Activated CD8-positive, alpha-beta T cell treated with anti-CD3 and anti-CD28 coated beads for 36 hours (primary cell): ENCODE results near the gene ERF. TPM values are rescaled to one million over a fixed set of nuclear protein-coding genes. Genes with fewer than 3 reads are reported as not detected.

ENCODE experiments used
- ATAC-seq: fragments of 200-7000 bp; cut with Tn5 transposase; one replicate; pipeline ENCODE4 v1.10.0; 2021; ENCODE audit warnings: mild to moderate bottlenecking, moderate library complexity
- CTCF ChIA-PET: fragments of 350-600 bp; sonication (Branson Sonifier 250); formaldehyde crosslinking; loops from one replicate; lab custom pipeline; 2021; ENCODE audit warnings: antibody characterized with exemption; lab: Charles Lee
- POLR2A ChIA-PET: fragments of 350-600 bp; sonication (Branson Sonifier 250); formaldehyde crosslinking; loops from one replicate; lab custom pipeline; 2021; ENCODE audit warnings: antibody characterized with exemption; lab: Charles Lee
- DNase-seq: peaks from one replicate; pipeline ENCODE4 v3.0.0-alpha.2; 2020
- H3K27ac Mint-ChIP-seq: one replicate; pipeline ENCODE4 v1.8.0; 2021; ENCODE audit warnings: mild to moderate bottlenecking, mixed read lengths
- H3K27me3 Mint-ChIP-seq: one replicate; pipeline ENCODE4 v1.8.0; 2021; ENCODE audit warnings: mixed read lengths
- H3K36me3 Mint-ChIP-seq: one replicate; pipeline ENCODE4 v1.8.0; 2021; ENCODE audit warnings: low read depth, mixed read lengths
- H3K4me1 Mint-ChIP-seq: one replicate; pipeline ENCODE4 v1.8.0; 2021; ENCODE audit warnings: low read depth, mixed read lengths
- H3K4me3 Mint-ChIP-seq: one replicate; pipeline ENCODE4 v1.8.0; 2021; ENCODE audit warnings: mild to moderate bottlenecking, moderate library complexity, mixed read lengths
- H3K9me3 Mint-ChIP-seq: one replicate; pipeline ENCODE4 v1.8.0; 2021; ENCODE audit warnings: mixed read lengths
- intact Hi-C: fragments of 100-400 bp; cut with micrococcal nuclease; formaldehyde crosslinking; loops from one replicate; pipeline ENCODE4 v1.10.0; 2022
- total RNA-seq, 2 experiments: library from RNA; stranded (reverse); gene quantifications; one replicate each; pipeline ENCODE4 v1.2.3, GENCODE V29; 2021
- TF ChIP-seq, protein P1 (sequence below): fragments of 200-600 bp; IDR thresholded peaks from one replicate; pipeline ENCODE4 v1.8.0; 2022; ENCODE audit warnings: antibody characterized with exemption, mild to moderate bottlenecking

ERF gene
- total RNA-seq, 2 experiments from 2014 or later, result 60.0 to 69.2 TPM

GRCh38 chr19:42249149-42249750 is 5.7 kb downstream of the ERF start:
- Mint-ChIP-seq H3K4me1 (peaks cover 47% of the 10 kb centered on the region), H3K27ac (peak overlapping the region; percentile 42)
- DNase-seq, result no peak

GRCh38 chr19:42248270-42249148 is 6.4 kb downstream of the ERF start:
- POLR2A ChIA-PET, result interaction anchor here (0.8 to 15.0 kb wide), 4 partner anchors 9 to 31 kb away, joined by 3 to 119 read pairs (median 7); no protein-coding TSS in a partner anchor
- Mint-ChIP-seq H3K4me1 (peaks cover 47% of the 10 kb centered on the region), H3K36me3 (peaks cover 31% of the 10 kb centered on the region), H3K4me3 (no peak overlapping the region), H3K9me3 (no peaks in the 10 kb centered on the region), H3K27me3 (no peaks in the 10 kb centered on the region), H3K27ac (peak overlapping the region; percentile 42)
- intact Hi-C loops, result no loop called here
- no peak for ATAC-seq
- TF ChIP-seq, protein P1, sequence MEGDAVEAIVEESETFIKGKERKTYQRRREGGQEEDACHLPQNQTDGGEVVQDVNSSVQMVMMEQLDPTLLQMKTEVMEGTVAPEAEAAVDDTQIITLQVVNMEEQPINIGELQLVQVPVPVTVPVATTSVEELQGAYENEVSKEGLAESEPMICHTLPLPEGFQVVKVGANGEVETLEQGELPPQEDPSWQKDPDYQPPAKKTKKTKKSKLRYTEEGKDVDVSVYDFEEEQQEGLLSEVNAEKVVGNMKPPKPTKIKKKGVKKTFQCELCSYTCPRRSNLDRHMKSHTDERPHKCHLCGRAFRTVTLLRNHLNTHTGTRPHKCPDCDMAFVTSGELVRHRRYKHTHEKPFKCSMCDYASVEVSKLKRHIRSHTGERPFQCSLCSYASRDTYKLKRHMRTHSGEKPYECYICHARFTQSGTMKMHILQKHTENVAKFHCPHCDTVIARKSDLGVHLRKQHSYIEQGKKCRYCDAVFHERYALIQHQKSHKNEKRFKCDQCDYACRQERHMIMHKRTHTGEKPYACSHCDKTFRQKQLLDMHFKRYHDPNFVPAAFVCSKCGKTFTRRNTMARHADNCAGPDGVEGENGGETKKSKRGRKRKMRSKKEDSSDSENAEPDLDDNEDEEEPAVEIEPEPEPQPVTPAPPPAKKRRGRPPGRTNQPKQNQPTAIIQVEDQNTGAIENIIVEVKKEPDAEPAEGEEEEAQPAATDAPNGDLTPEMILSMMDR, result no peak
- CTCF ChIA-PET, result interaction anchor here (1.1 to 6.7 kb wide), 2 partner anchors 32 to 48 kb away, joined by 4 to 107 read pairs; no protein-coding TSS in a partner anchor
- no peak for DNase-seq

More at GRCh38 chr19:42249149-42249750, 5.7 kb downstream of the ERF start:
- intact Hi-C loops, result no loop called here
- CTCF ChIA-PET, result interaction anchor here (1.1 to 4.1 kb wide), 2 partner anchors 29 to 47 kb away, joined by 4 to 29 read pairs; no protein-coding TSS in a partner anchor
- H3K36me3 Mint-ChIP-seq, result peaks cover 31% of the 10 kb centered on the region
- H3K27me3 Mint-ChIP-seq, result no peaks in the 10 kb centered on the region
- H3K9me3 Mint-ChIP-seq, result no peaks in the 10 kb centered on the region
- ATAC-seq, result no peak
- POLR2A ChIA-PET, result interaction anchor here (0.9 to 15.0 kb wide), 4 partner anchors 10 to 30 kb away, joined by 3 to 119 read pairs (median 10); no protein-coding TSS in a partner anchor
- no peak overlapping the region for H3K4me3 Mint-ChIP-seq
- TF ChIP-seq, protein P1, result no peak

- intact Hi-C loops, result no loop called here
- Mint-ChIP-seq H3K27ac (no peak overlapping the region), H3K4me1 (peaks cover 45% of the 10 kb centered on the region), H3K27me3 (no peaks in the 10 kb centered on the region), H3K36me3 (peaks cover 26% of the 10 kb centered on the region), H3K9me3 (no peaks in the 10 kb centered on the region), H3K4me3 (no peak overlapping the region)
- ChIA-PET CTCF (interaction anchor here (1.1 to 6.7 kb wide), 2 partner anchors 32 to 49 kb away, joined by 4 to 107 read pairs; no protein-coding TSS in a partner anchor), POLR2A (interaction anchor here (1.1 to 16.1 kb wide), 4 partner anchors 20 to 115 kb away, joined by 3 to 195 read pairs (median 65); partner anchors contain the start of genes DEDD2, POU2F2 and ZNF526)
- no peak for ATAC-seq
- no peak for DNase-seq
- TF ChIP-seq, protein P1, result no peak
These were observed 7.2 kb downstream of the ERF start for GRCh38 chr19:42247640-42248199.

DNA sequence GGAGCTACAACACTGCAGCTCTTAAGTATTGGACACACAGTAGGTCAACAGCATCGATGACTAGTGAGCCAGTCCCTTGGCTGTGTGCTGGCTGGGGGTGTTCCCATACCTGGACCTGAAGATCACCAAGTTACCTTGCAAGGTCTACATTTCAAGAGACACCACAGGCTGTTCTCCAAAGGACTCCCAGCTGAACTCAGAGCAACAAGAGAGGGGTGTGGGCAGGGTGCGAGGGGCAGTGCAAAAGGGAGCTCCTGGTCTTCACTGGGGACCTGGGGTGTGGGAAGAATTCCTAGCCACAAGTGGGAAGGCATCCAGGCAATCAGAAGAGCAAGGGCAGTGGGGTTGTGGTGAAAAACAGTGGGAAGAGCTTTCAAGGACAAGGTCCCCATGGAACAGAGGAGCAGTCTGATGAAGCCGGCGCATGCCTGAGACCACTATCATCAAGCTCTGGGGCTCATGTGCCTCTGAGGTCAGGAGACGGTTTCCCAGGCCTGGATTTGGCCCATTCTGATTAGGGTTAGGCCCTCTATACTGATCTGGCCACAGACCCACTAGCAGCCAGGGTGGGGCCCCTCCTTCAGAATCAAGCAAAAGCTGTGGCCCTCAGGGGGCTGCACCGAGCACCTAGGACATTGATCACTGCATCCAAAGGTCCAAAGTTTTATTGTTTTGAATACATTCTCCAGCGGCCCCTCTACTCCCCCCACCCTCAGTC is 7.8 kb downstream of the ERF start:
- ATAC-seq (no peak), DNase-seq (no peak)
- H3K4me3 Mint-ChIP-seq, result no peak overlapping the region
- H3K27me3 Mint-ChIP-seq, result no peaks in the 10 kb centered on the region
- H3K4me1 Mint-ChIP-seq, result peaks cover 40% of the 10 kb centered on the region
- CTCF ChIA-PET, result interaction anchor here (0.5 to 6.7 kb wide), 4 partner anchors 33 to 50 kb away, joined by 3 to 107 read pairs (median 4); no protein-coding TSS in a partner anchor
- TF ChIP-seq, protein P1, result no peak
- H3K9me3 Mint-ChIP-seq, result no peaks in the 10 kb centered on the region
- H3K27ac Mint-ChIP-seq, result peak overlapping the region; percentile 71
- POLR2A ChIA-PET, result interaction anchor here (1.0 to 16.1 kb wide), 8 partner anchors 21 to 124 kb away, joined by 3 to 195 read pairs (median 8); partner anchors contain the start of genes CIC, DEDD2, POU2F2 and ZNF526
- peaks cover 22% of the 10 kb centered on the region for H3K36me3 Mint-ChIP-seq
- intact Hi-C loops, result no loop called here
